GM12891 (cell line): ENCODE measurements around the gene IL22RA2. TPM values are rescaled to one million over a fixed set of nuclear protein-coding genes. Genes with fewer than 3 reads are reported as not detected.
"Not testable (repeated sequence)": the region's sequence is repeated elsewhere in the genome, so short reads cannot be mapped to it uniquely, and the experiment has no call there.

Experiments used
- DNase-seq: peaks from one replicate; pipeline ENCODE4 v3.0.0; 2011; ENCODE audit warnings: low spot score; ENCODE audit not compliant: insufficient read length
- FAIRE-seq: peaks from 2 replicates; lab custom pipeline; 2011; peaks lifted over from hg19 to GRCh38; lab: Jason Lieb, UNC
- PAX5 ChIP-seq: IDR thresholded peaks from 2 replicates; pipeline ENCODE4 v1.6.1; 2011; ENCODE audit warnings: low read length, moderate library complexity, mild to moderate bottlenecking; ENCODE audit not compliant: insufficient read depth, severe bottlenecking
- POLR2A ChIP-seq: IDR thresholded peaks from 2 replicates; pipeline ENCODE4 v1.6.1; 2011; ENCODE audit warnings: low read depth, low read length, control low read depth
- POLR2AphosphoS5 ChIP-seq: IDR thresholded peaks from 2 replicates; pipeline ENCODE4 v1.6.1; 2011; ENCODE audit warnings: low read depth, low read length, control low read depth
- POU2F2 ChIP-seq: IDR thresholded peaks from 2 replicates; pipeline ENCODE4 v1.6.1; 2011; ENCODE audit warnings: low read depth, mild to moderate bottlenecking, control low read depth, low read length, moderate library complexity
- SPI1 ChIP-seq: IDR thresholded peaks from 2 replicates; pipeline ENCODE4 v1.6.1; 2011; ENCODE audit warnings: low read depth, low read length, control low read depth
- TAF1 ChIP-seq: IDR thresholded peaks from 2 replicates; pipeline ENCODE4 v1.6.1; 2011; ENCODE audit warnings: low read depth, low read length, control low read depth
- polyA plus RNA-seq: library from polyadenylated mRNA; unstranded; fragments of >200 nt; gene quantifications from one replicate; pipeline ENCODE4 v1.2.1, GENCODE V29; 2012; ENCODE audit warnings: low read depth, missing spikeins, inconsistent platforms; ENCODE audit not compliant: missing spikeins

The IL22RA2 gene
- 0.49 TPM for polyA plus RNA-seq

GRCh38 chr6:137173501-137173900 lies at the start of gene IL22RA2:
TSS of gene IL22RA2 (minus strand) at chr6:137173644. CDS start at chr6:137161749, 11,895 bp downstream.
- no peak for DNase-seq
- TF ChIP-seq POLR2A (no peak), SPI1 (no peak), POU2F2 (no peak), POLR2AphosphoS5 (no peak), PAX5 (no peak), TAF1 (no peak)
- FAIRE-seq, result no peak

GRCh38 chr6:137222381-137222780 lies 48.9 kb upstream of the IL22RA2 start:
- FAIRE-seq (peak; percentile 63), DNase-seq (no peak)
- TF ChIP-seq POLR2A, result no peak
- TF ChIP-seq SPI1, result peak; percentile 53; the same call in 1 of the 2 replicates

GRCh38 chr6:137219664-137220252 lies 46.3 kb upstream of the IL22RA2 start:
- FAIRE-seq, result peak; percentile 43
- TF ChIP-seq POLR2AphosphoS5, result no peak
- no peak for TF ChIP-seq SPI1
- TF ChIP-seq PAX5, result no peak
- TF ChIP-seq POLR2A, result no peak
- no peak for TF ChIP-seq TAF1
- no peak for TF ChIP-seq POU2F2
- DNase-seq, result no peak

- DNase-seq (peak; percentile 62), FAIRE-seq (peak; percentile 97)
- TF ChIP-seq POLR2A (peak; percentile 88), TAF1 (peak; percentile 82), SPI1 (no peak), POLR2AphosphoS5 (peak; percentile 77; the same call in 1 of the 2 replicates), PAX5 (no peak), POU2F2 (peak; percentile 29; the same call in 1 of the 2 replicates)
Observed at GRCh38 chr6:137218917-137219663, 45.6 kb upstream of the IL22RA2 start, which contains the start of gene IFNGR1. TSS of gene IFNGR1 (minus strand) at chr6:137219385. CDS start at chr6:137219327, 58 bp downstream.

- TF ChIP-seq TAF1 (peak; percentile 84), SPI1 (0 out of 2 replicates have a peak, but pooled peaks have one; percentile 7), PAX5 (no peak), POLR2A (peak; percentile 84), POU2F2 (peak; percentile 48; the same call in 1 of the 2 replicates), POLR2AphosphoS5 (peak; percentile 89)
- FAIRE-seq (peak; percentile 82), DNase-seq (no peak)
Observed at GRCh38 chr6:137218473-137218916, 45.1 kb upstream of the IL22RA2 start.

- TF ChIP-seq POU2F2, result peak; percentile 54; the same call in 1 of the 2 replicates
- TF ChIP-seq POLR2A, result peak; percentile 75
- no peak for TF ChIP-seq PAX5
- peak; percentile 73 for TF ChIP-seq SPI1
- 0 out of 2 replicates have a peak, but pooled peaks have one; percentile 4 for TF ChIP-seq TAF1
- FAIRE-seq (peak; percentile 48), DNase-seq (no peak)
Observed at GRCh38 chr6:137217801-137218472, 44.5 kb upstream of the IL22RA2 start.

- TF ChIP-seq SPI1, result no peak
- TF ChIP-seq POU2F2, result no peak
- TF ChIP-seq POLR2A, result 0 out of 2 replicates have a peak, but pooled peaks have one; percentile 12
- no peak for DNase-seq
- FAIRE-seq, result peak; percentile 79
Observed at GRCh38 chr6:137216875-137217553, 43.6 kb upstream of the IL22RA2 start.

GRCh38 chr6:137216106-137216505 lies 42.7 kb upstream of the IL22RA2 start:
- FAIRE-seq (no peak), DNase-seq (no peak)
- TF ChIP-seq SPI1, result no peak

GRCh38 chr6:137215630-137216029 lies 42.2 kb upstream of the IL22RA2 start:
- TF ChIP-seq POU2F2 (0 out of 2 replicates have a peak, but pooled peaks have one; percentile 25), POLR2A (0 out of 2 replicates have a peak, but pooled peaks have one; percentile 16), TAF1 (0 out of 2 replicates have a peak, but pooled peaks have one; percentile 12)
- not testable (repeated sequence) for FAIRE-seq, DNase-seq
